BE2C (cell line): ENCODE results near the gene WBP2.

Experiments used
- DNase-seq: peaks from one replicate; pipeline ENCODE4 v3.0.0-alpha.2; 2020
- H3K27me3 ChIP-seq: fragments of 250-450 bp; sonication (Bioruptor Pico); 2 replicates; pipeline ENCODE4 v1.5.1; 2020; ENCODE audit warnings: mild to moderate bottlenecking
- H3K36me3 ChIP-seq: fragments of 250-450 bp; sonication (Bioruptor Pico); 2 replicates; pipeline ENCODE4 v1.5.1; 2020; ENCODE audit warnings: mild to moderate bottlenecking
- H3K4me1 ChIP-seq: fragments of 250-450 bp; sonication (Bioruptor Pico); 2 replicates; pipeline ENCODE4 v1.5.1; 2020
- H3K4me3 ChIP-seq: 2 replicates; pipeline ENCODE4 v1.5.1; 2011; ENCODE audit warnings: low read depth, low read length
- H3K9me3 ChIP-seq: fragments of 250-450 bp; sonication (Bioruptor Pico); 2 replicates; pipeline ENCODE4 v1.5.1; 2020
- TF ChIP-seq, protein P1 (sequence below): IDR thresholded peaks from 2 replicates; pipeline ENCODE4 v1.5.1; 2012; ENCODE audit warnings: mild to moderate bottlenecking, low read depth, low read length

The WBP2 gene

DNA sequence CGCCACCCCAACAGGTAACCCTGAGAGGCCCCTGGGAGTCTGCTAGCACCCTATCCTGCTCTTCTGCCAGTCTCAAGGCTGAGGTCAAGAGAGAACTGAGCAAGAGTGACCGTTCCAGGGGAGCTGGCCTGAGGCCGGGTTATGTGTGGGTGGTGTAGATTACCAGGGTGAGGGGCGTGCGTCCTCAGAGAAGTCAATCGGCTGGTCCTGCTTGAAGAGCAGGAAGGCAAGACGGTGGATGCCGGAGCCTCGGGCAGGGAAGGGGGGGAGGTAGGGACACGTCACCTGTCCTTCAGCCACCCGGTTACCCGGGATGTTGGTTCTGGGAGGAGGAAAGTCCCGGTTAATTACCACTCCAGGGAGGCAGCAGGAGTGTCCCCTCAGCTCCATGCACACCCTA is 44.2 kb upstream of the WBP2 start:
- no peaks in the 10 kb centered on the region for H3K9me3 ChIP-seq
- H3K4me1 ChIP-seq = peaks cover 9% of the 10 kb centered on the region; the same call in 1 of the 2 replicates
- TF ChIP-seq, protein P1, sequence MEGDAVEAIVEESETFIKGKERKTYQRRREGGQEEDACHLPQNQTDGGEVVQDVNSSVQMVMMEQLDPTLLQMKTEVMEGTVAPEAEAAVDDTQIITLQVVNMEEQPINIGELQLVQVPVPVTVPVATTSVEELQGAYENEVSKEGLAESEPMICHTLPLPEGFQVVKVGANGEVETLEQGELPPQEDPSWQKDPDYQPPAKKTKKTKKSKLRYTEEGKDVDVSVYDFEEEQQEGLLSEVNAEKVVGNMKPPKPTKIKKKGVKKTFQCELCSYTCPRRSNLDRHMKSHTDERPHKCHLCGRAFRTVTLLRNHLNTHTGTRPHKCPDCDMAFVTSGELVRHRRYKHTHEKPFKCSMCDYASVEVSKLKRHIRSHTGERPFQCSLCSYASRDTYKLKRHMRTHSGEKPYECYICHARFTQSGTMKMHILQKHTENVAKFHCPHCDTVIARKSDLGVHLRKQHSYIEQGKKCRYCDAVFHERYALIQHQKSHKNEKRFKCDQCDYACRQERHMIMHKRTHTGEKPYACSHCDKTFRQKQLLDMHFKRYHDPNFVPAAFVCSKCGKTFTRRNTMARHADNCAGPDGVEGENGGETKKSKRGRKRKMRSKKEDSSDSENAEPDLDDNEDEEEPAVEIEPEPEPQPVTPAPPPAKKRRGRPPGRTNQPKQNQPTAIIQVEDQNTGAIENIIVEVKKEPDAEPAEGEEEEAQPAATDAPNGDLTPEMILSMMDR = no peak
- DNase-seq = no peak
- no peaks in the 10 kb centered on the region for H3K27me3 ChIP-seq
- peaks cover 43% of the 10 kb centered on the region for H3K36me3 ChIP-seq
- H3K4me3 ChIP-seq = no peak overlapping the region

GRCh38 chr17:75898791-75899190 is 43.7 kb upstream of the WBP2 start:
- DNase-seq = no peak
- Histone ChIP-seq H3K9me3 (no peaks in the 10 kb centered on the region), H3K27me3 (no peaks in the 10 kb centered on the region), H3K36me3 (peaks cover 46% of the 10 kb centered on the region), H3K4me3 (no peak overlapping the region), H3K4me1 (peaks cover 9% of the 10 kb centered on the region; the same call in 1 of the 2 replicates)
- TF ChIP-seq, protein P1 = no peak

- H3K27me3 ChIP-seq = no peaks in the 10 kb centered on the region
- TF ChIP-seq, protein P1 = no peak
- H3K4me1 ChIP-seq = peaks cover 9% of the 10 kb centered on the region; the same call in 1 of the 2 replicates
- no peaks in the 10 kb centered on the region for H3K9me3 ChIP-seq
- DNase-seq = no peak
- H3K4me3 ChIP-seq = no peak overlapping the region
- H3K36me3 ChIP-seq = peaks cover 46% of the 10 kb centered on the region
These were observed 42.9 kb upstream of the WBP2 start for GRCh38 chr17:75898065-75898464.

- Histone ChIP-seq H3K4me1 (peaks cover 9% of the 10 kb centered on the region; the same call in 1 of the 2 replicates), H3K4me3 (peak overlapping the region; percentile 70), H3K9me3 (no peaks in the 10 kb centered on the region), H3K36me3 (peaks cover 46% of the 10 kb centered on the region), H3K27me3 (no peaks in the 10 kb centered on the region)
- TF ChIP-seq, protein P1 = no peak
- DNase-seq = no peak
These were observed 42.3 kb upstream of the WBP2 start for GRCh38 chr17:75897160-75898019.

DNA sequence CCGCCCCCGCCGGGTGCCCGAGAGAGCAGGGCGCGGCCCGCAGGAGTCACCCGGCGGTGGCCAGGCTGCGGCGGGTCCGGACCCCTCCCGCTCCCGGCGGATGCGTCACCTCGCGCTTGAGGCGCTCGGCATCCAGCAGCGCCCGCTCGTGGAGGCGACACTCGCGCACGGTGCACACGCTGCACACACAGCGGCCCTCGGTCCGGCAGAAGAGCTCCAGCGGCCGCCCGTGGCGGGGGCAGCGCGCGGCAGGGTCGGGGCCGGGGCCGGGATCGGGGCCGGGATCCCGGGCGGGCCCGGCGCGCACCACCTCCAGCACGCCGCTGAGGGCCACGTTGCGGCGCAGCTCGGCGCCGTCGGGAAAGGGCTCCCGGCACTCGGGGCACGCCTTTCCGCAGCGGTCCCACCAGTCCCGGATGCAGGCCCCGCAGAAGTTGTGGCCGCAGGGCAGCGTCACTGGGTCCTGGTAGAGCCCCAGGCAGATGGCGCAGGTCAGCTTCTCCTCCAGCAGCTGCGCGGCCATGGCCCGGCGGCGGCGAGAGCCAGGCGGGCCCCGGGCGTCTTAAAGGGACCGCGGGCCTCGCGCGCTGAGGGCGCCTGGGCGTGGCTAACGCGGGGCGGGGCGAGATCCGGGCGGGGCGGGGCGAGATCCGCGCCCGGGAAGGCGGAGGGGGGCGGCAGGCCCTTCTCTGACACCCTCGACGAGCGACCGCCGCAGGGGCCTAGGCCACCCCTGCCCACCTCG is 41.5 kb upstream of the WBP2 start, which contains the start of gene TRIM65:
Gene TRIM65 (minus strand): TSS at position 537 of the 745 bp plus-strand sequence. CDS start 14 bp downstream, at position 523.
- Histone ChIP-seq H3K9me3 (no peaks in the 10 kb centered on the region), H3K4me3 (peak within 1 kb of the TSS; percentile 70), H3K36me3 (peaks cover 49% of the 10 kb centered on the region), H3K27me3 (no peaks in the 10 kb centered on the region), H3K4me1 (peaks cover 9% of the 10 kb centered on the region; the same call in 1 of the 2 replicates)
- peak; percentile 88 for DNase-seq
- TF ChIP-seq, protein P1 = peak; percentile 11; the same call in 1 of the 2 replicates
